IMR-90 (cell line): ENCODE data around the gene ADGRG3.

ENCODE experiments used
- BHLHE40 ChIP-seq: fragments of 150-350 bp; IDR thresholded peaks from 2 replicates; pipeline ENCODE4 v1.6.1; 2016; ENCODE audit warnings: mild to moderate bottlenecking, low read depth, low read length
- CEBPB ChIP-seq: IDR thresholded peaks from 2 replicates; pipeline ENCODE4 v1.6.1; 2012; ENCODE audit warnings: low read depth, low read length, improper control_type of control experiment
- CTCF ChIP-seq: conservative IDR thresholded peaks from 2 replicates; pipeline ENCODE4 v1.5.1; 2012; ENCODE audit warnings: mild to moderate bottlenecking, low read depth, low read length, improper control_type of control experiment
- ELK1 ChIP-seq: fragments of 150-350 bp; IDR thresholded peaks from 2 replicates; pipeline ENCODE4 v1.6.1; 2016; ENCODE audit warnings: low read depth, mild to moderate bottlenecking, low read length, moderate library complexity, borderline replicate concordance
- FOS ChIP-seq: fragments of 150-350 bp; IDR thresholded peaks from 2 replicates; pipeline ENCODE4 v1.6.1; 2016; ENCODE audit warnings: low read depth, low read length
- MAFK ChIP-seq: IDR thresholded peaks from 2 replicates; pipeline ENCODE4 v1.6.1; 2012; ENCODE audit warnings: low read depth, low read length, improper control_type of control experiment
- MAZ ChIP-seq: IDR thresholded peaks from 2 replicates; pipeline ENCODE4 v1.6.1; 2012; ENCODE audit warnings: low read depth, mild to moderate bottlenecking, low read length, improper control_type of control experiment, moderate library complexity, borderline replicate concordance
- MXI1 ChIP-seq: IDR thresholded peaks from 2 replicates; pipeline ENCODE4 v1.6.1; 2012; ENCODE audit warnings: low read depth, mild to moderate bottlenecking, low read length, moderate library complexity, borderline replicate concordance
- NFE2L2 ChIP-seq: fragments of 150-350 bp; IDR thresholded peaks from 2 replicates; pipeline ENCODE4 v1.6.1; 2016; ENCODE audit warnings: low read depth, mild to moderate bottlenecking, low read length
- POLR2A ChIP-seq: IDR thresholded peaks from 2 replicates; pipeline ENCODE4 v1.6.1; 2012; ENCODE audit warnings: mild to moderate bottlenecking, low read depth, low read length
- RCOR1 ChIP-seq: IDR thresholded peaks from 2 replicates; pipeline ENCODE4 v1.6.1; 2012; ENCODE audit warnings: mild to moderate bottlenecking, low read length, improper control_type of control experiment; ENCODE audit not compliant: insufficient replicate concordance
- RFX5 ChIP-seq: IDR thresholded peaks from 2 replicates; pipeline ENCODE4 v1.8.0; 2012; ENCODE audit warnings: low read depth, mild to moderate bottlenecking, low read length, moderate library complexity
- SMC3 ChIP-seq: fragments of 150-350 bp; IDR thresholded peaks from 2 replicates; pipeline ENCODE4 v1.6.1; 2016; ENCODE audit warnings: low read depth, mild to moderate bottlenecking, antibody characterized with exemption, low read length, moderate library complexity
- TF ChIP-seq, protein P1 (sequence below): fragments of 150-350 bp; IDR thresholded peaks from 2 replicates; pipeline ENCODE4 v1.6.1; 2017; ENCODE audit warnings: mild to moderate bottlenecking, antibody characterized with exemption, low read length, low read depth

GRCh38 chr16:57672824-57673223, 4.7 kb downstream of the ADGRG3 start:
- TF ChIP-seq POLR2A (no peak), CTCF (no peak), MAZ (no peak), CEBPB (no peak), BHLHE40 (no peak), ELK1 (no peak), MXI1 (no peak), RCOR1 (no peak), NFE2L2 (no peak), MAFK (no peak), SMC3 (no peak), FOS (no peak), RFX5 (no peak)
- TF ChIP-seq, protein P1, sequence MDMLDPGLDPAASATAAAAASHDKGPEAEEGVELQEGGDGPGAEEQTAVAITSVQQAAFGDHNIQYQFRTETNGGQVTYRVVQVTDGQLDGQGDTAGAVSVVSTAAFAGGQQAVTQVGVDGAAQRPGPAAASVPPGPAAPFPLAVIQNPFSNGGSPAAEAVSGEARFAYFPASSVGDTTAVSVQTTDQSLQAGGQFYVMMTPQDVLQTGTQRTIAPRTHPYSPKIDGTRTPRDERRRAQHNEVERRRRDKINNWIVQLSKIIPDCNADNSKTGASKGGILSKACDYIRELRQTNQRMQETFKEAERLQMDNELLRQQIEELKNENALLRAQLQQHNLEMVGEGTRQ, result no peak
